GM12891 (cell line): ENCODE data around the gene MOV10.
"Not testable (repeated sequence)": the region's sequence is repeated elsewhere in the genome, so short reads cannot be mapped to it uniquely, and the experiment has no call there.

Experiments used
- POLR2A ChIP-seq: IDR thresholded peaks from 2 replicates; pipeline ENCODE4 v1.6.1; 2011; ENCODE audit warnings: low read depth, low read length, control low read depth
- POU2F2 ChIP-seq: IDR thresholded peaks from 2 replicates; pipeline ENCODE4 v1.6.1; 2011; ENCODE audit warnings: low read depth, mild to moderate bottlenecking, control low read depth, low read length, moderate library complexity

- not testable (repeated sequence) for TF ChIP-seq POU2F2, POLR2A
Observed at GRCh38 chr1:112728306-112728971, 54.0 kb downstream of the MOV10 start.
